HG03460 (cell line): ENCODE data around the gene RYR3.

Experiments
- ATAC-seq: cut with Tn5 transposase; IDR thresholded peaks from one replicate; pipeline ENCODE4 v1.9.1; 2021; ENCODE audit not compliant: unreplicated experiment

The RYR3 gene

GRCh38 chr15:33693166-33693800 is 382.5 kb downstream of the RYR3 start:
- no peak for ATAC-seq

GRCh38 chr15:33698126-33698525 is 387.4 kb downstream of the RYR3 start:
- no peak for ATAC-seq

- no peak for ATAC-seq
Observed at GRCh38 chr15:33699145-33699544, 388.4 kb downstream of the RYR3 start.

- no peak for ATAC-seq
Observed at GRCh38 chr15:33699691-33700447, 389.1 kb downstream of the RYR3 start.

- no peak for ATAC-seq
Observed at GRCh38 chr15:33700695-33701303, 390.0 kb downstream of the RYR3 start.

GRCh38 chr15:33701304-33701696 is 390.5 kb downstream of the RYR3 start:
- ATAC-seq: no peak

- no peak for ATAC-seq
Observed at GRCh38 chr15:33706173-33706572, 395.4 kb downstream of the RYR3 start.

GRCh38 chr15:33710748-33711147 is 400.0 kb downstream of the RYR3 start:
- no peak for ATAC-seq

GRCh38 chr15:33716025-33716424 is 405.3 kb downstream of the RYR3 start:
- no peak for ATAC-seq

- no peak for ATAC-seq
Observed at GRCh38 chr15:33720952-33721351, 410.2 kb downstream of the RYR3 start.

GRCh38 chr15:33722005-33722672 is 411.4 kb downstream of the RYR3 start:
- peak; percentile 85 for ATAC-seq

- no peak for ATAC-seq
Observed at GRCh38 chr15:33722673-33723015, 411.9 kb downstream of the RYR3 start.

GRCh38 chr15:33724321-33725036 is 413.7 kb downstream of the RYR3 start:
- no peak for ATAC-seq

GRCh38 chr15:33729653-33730052 is 418.9 kb downstream of the RYR3 start:
- ATAC-seq: no peak

GRCh38 chr15:33730815-33731214 is 420.0 kb downstream of the RYR3 start:
- ATAC-seq: peak; percentile 71

GRCh38 chr15:33735143-33735542 is 424.4 kb downstream of the RYR3 start:
- ATAC-seq: no peak

- no peak for ATAC-seq
Observed at GRCh38 chr15:33735637-33736247, 425.0 kb downstream of the RYR3 start.

GRCh38 chr15:33737687-33738601 is 427.2 kb downstream of the RYR3 start:
- no peak for ATAC-seq

- ATAC-seq: no peak
Observed at GRCh38 chr15:33738941-33739664, 428.3 kb downstream of the RYR3 start.
